SK-MEL-5 (cell line): ENCODE measurements around the gene ASAH2B. TPM values are rescaled to one million over a fixed set of nuclear protein-coding genes. Genes with fewer than 3 reads are reported as not detected.
"Not testable (repeated sequence)": the region's sequence is repeated elsewhere in the genome, so short reads cannot be mapped to it uniquely, and the experiment has no call there.

ENCODE experiments used
- DNase-seq: peaks from one replicate; pipeline ENCODE4 v3.0.0-alpha.2; 2016; ENCODE audit warnings: low read depth, low spot score
- in situ Hi-C: cut with HindIII; loops from 2 replicates; pipeline ENCODE4 v1.10.0; 2016; ENCODE audit warnings: low sequenced_read_pairs, high pct_unique_total_duplicates, low pct_unique_long_range_greater_than_20kb
- total RNA-seq: library from RNA; depleted of rRNA; stranded (reverse); fragments of >200 nt; shearing (Covaris generic); gene quantifications from 2 replicates; pipeline ENCODE4 v1.2.3, GENCODE V29; 2014; rRNA removed

The ASAH2B gene
- total RNA-seq, 1 experiment from 2014 or later, result 5.6 TPM

- DNase-seq, in situ Hi-C loops: not testable (repeated sequence)
These were observed 48.2 kb downstream of the ASAH2B start for GRCh38 chr10:50787962-50788361.

DNA sequence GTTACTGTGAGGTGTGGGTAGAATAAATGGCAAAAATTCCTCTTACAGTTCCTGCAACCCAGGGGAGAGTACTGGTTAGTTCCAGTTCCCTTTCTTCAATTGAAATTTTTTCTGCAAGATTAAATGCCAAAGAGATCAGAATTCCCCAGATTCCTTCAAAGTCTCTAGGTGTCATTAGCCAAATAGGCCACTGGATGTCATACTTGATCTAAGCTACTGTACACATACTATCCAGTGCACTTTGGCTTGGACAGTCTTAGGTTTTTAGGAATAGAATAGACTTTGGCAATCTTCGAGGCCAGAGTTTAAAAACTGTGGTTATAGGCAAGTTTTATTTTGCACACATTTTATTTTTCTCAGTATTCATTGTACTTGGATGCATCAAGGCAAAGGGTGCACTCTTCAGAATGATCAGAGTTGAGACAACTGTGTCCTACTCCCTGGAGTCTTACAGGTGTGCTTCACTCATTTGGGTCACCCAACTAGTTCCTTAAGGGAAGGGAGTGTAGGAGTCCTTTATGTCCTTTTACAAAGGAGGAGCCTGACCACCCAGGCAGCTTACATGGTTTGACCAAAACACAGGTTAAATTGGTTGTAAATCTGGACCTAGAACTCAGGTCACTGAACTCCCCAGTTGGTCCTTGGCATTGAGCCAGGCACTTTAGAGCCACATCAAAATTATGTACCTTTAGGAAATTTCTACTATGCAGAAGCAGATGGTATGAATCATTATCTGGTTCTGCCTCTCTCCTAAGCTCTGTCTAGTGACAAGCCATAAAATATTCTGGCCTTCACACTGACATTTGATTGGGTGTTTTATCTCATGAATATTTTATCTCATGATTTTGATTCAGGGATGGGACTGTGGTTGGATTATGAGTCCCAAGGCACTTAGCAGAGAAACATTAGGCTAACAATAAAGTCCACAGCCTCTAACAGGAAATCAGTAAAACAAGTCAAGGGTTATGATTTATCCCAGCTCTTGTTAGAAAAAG, 49.5 kb downstream of the ASAH2B start:
- in situ Hi-C loops, result no loop called here
- DNase-seq, result peak; percentile 58

- in situ Hi-C loops, result no loop called here
- no peak for DNase-seq
These were observed 54.8 kb downstream of the ASAH2B start for GRCh38 chr10:50794490-50794889.

DNA sequence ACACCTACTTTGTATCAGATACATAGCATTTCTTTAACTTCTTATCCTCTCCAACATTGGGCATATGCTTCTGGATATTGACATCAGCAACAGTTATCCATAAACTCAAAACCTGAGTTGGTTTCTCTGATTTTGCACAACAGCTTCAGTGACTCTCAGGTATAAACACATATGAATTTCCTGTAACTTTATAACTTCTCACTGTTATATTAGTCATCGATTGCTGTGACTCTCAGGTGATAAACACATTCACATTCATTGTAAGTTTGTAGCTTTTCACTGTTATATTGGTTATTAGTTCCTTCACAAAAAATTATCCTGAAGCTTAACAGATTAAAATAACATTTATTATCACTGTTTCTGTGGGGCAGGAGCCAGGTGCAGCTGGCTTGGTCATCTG, 57.0 kb downstream of the ASAH2B start:
- in situ Hi-C loops, result no loop called here
- no peak for DNase-seq

- in situ Hi-C loops, result no loop called here
- DNase-seq, result peak; percentile 34
These were observed 58.6 kb downstream of the ASAH2B start for GRCh38 chr10:50798297-50798696.

DNA sequence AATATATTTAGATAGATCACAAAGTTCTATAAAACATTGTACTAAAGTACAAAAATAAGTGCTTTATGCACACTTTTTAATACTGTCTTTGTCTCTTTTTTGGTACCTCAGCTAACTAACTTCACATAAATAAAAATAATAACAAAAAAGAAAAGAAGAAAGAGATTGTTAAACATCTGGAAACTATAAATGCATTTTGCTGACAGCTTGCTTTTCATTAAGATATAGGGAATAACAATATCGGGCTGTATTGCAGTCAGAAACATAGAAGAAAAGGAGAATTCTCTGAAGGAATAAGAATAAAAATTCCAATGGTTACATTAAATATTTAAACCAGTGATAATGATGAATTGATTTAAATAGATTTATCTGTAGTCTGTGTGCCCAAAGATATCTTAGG, 59.9 kb downstream of the ASAH2B start:
- DNase-seq, result no peak
- in situ Hi-C loops, result no loop called here

GRCh38 chr10:50805981-50806622, 66.4 kb downstream of the ASAH2B start:
- in situ Hi-C loops, result no loop called here

DNA sequence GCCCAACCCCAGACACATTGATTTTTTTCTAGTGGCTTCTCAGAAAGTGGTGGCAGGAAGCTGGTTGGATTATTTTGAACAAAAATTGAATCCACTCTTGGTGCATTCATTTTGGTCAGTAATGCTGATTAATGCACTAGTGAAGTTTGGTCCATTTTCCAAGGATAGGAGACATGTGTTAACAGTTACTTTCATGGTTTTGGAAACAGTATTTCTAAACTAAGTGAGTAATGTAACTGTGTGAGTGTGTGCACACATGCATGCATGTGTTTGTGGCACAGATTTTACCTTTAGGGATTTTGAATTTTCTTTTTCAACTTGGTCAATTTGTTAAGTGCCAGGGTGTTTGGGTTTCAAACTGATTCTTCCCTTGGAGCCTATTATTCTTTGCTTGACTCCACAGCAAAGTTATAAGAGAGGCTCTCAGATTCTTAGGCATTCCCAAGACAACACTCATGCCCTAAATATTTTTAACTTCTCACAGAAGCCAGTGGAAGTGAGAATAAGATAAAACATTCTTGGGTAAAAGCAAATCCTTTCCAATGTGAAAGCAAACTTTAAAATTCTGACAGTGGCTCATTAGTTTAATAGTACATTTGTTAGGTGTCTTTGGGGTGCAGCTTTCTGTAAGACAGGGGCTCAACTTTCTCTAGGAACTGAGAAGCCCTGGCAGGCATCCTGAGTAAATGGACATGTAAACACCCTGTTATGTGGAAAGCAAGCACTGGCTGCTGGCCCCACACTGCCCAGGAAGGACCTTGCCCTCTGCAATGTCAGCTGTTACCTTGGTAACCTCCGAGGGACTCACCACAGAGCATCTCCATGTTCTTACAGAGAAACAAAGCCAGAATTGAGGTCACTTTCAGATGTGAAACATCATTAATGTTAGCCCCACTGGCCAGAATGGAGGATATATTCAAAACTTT, 68.4 kb downstream of the ASAH2B start:
- DNase-seq, result no peak
- in situ Hi-C loops, result no loop called here

More at GRCh38 chr10:50805981-50806622, 66.4 kb downstream of the ASAH2B start:
- no peak for DNase-seq

Other genes with a start within 250 kb of the ASAH2B start
- 5.8 and 8.3 TPM in 2 replicates for gene SGMS1, start 116.0 kb upstream of the ASAH2B start, total RNA-seq
- not detected in 2 replicates for gene A1CF, start 145.7 kb downstream of the ASAH2B start, total RNA-seq